ENCODE results near the gene CAT.

CAT gene

GRCh38 chr11:34425867-34426266, 12.9 kb upstream of the CAT start:
- DNase-seq = no peak

DNA sequence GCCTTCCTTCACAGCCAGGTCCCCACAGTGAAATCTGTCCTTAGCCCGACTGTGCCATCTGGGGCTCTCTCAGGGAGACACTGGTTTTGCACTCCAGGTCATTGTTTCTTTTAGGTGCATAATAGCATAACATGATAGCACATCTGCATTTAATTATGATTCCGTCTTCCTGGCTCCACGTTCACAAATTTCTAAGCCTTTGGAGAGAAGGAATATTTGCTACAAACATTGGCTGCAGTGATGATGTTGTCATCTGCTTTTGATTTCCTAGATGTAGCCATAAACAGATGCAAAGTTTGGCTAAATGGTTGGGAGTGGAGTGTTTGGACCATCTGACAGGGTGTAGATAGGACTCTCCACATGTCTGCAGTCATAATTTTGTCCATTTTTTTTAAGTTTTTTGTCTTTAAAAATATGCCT, 12.0 kb upstream of the CAT start:
- no peak for DNase-seq

- no peak for DNase-seq
Measured at GRCh38 chr11:34427186-34427805, 11.4 kb upstream of the CAT start.

DNA sequence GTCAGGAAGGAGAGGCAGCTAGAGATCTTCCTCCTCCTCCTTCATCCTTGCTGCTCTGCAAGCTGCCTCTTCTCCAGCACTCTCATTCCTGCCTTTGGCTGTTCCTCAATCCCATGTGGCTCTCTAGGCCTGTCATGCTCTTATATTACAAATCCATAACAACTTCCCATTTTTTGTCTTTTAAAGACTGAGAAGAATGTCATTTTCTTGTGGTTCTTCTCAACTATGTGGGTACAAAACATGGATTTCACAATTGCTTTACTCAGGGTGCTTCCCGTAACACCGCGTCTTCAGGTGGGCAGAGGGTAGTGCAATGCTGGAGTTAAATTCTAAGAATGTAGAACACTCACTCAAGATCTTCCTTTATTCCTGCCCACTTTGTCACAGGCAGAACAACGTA, 6.8 kb upstream of the CAT start:
- no peak for DNase-seq

DNA sequence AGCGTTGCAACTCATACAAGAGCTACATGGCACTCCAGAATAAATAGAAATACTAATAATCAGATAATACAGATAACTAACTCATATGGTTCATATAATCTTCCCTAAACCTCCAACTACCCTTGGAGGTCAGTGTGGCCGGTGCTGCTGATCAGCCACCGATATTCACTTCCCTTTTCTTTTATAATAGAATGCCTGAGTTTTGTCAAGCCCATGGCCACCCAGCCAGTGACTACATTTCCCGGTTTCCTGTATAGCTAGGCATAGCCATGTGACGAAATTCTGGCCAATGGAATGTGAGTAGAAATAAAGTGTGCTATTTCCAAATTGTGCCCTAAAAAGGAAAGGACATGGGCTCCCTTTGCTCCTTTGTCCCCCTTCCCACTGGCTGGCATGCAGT, 5.9 kb upstream of the CAT start:
- no peak for DNase-seq

DNA sequence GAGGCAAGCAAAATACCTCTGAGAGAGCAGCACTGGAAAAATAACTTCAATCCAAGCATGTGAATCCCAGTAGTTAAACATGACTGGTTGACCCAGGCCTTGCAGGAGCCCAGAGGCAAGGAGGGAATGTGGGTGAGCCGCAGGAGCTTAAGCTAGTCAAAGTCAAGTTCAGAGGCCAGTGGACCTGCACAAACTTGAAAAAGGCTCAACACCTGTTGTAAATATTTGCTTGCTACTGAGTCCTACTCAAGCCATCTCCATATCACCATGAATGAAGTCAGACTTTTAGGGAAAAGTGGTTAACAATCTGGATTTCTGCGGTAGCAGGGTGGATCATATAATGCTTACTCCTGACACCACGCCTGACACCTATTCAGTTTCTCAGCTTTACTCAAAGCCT, 4.8 kb upstream of the CAT start:
- no peak for DNase-seq

DNA sequence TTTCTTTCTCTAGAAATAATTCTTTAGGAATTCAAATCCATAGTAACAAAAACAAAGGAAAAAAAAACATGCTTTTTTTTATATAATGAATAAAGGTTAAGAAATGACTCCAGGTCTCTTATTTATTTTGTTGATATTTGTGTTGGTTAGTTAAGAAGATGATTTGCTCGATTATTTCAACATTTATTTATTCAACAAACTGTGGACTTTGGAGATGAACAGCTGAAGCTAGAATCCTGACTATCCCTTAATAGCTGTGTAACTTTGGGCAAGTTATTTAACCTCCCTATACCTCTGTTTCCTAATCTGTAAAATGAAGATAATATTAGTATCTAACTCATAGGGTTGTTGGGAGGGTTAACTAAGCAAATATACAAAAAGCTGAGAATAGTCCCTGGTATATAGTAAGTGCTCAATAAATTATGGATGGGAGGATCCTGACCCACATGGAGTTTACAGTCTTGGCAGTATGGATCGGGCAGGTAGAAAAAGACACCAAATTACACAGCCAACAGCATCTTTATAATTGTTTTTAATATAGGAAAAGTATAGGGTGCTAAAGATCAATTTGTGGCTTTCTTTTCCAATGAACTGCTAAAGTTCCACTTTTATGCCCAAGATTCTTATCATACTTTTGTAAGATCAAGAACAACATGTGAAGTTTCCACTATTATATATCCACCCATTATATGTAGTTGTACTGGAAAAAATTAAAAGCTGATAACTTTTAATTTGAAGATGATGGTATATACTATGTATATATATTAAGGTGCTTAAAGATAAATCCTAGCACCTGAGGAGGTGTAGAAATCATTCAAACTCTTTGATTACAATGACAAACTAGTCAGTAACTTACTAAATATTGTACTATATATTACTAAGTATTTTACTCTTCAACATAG, 1.3 kb upstream of the CAT start:
- DNase-seq = no peak

DNA sequence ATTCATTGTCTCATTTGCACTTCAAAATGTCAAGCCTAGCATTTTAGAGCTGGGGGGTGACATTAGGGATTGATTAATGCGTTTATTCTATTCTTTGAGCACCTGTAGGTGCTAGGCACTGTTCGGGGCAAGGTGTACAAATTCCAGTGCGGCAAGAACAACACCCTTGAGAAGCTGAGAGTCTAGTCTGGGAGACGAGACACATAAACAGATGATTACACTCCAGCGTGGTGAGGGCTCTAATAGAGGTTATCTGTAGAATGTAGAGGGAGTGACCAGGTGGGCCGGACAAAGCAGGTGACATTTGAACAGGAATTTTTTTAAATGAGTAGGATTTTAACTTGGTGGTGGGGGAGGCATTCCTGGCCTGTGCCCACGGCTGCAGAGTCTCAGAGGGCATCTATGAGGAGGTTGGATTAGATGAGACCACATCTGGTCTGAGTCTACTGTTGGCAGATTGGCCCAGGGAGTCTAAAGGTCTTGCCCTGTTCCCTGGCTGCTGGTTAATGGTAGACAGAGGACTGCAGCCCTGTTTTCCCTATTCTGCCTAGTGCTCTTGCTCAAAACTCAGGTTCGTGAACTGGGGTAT, 970 bp downstream of the CAT start:
- no peak for DNase-seq

- DNase-seq = no peak
Measured at GRCh38 chr11:34441814-34442213, 3.1 kb downstream of the CAT start.

DNA sequence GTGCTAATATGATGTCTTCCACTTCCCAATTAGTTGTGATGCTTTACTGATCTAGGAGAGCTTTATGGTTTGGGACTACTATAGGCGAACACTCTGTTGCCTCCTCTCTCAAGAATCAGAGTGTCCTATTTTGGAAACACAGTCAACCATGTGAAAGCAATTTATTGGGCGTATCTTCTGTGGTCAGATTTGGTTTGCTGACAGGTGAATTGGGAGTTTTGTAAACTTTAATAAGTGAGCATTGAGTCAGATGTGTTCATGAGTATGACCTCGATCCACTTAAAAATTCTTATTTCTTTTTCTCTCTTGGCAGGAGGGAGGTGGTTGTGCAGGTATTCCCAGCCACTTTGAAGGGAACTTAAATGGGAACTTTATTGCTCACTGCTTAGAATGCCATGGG, 4.4 kb downstream of the CAT start:
- no peak for DNase-seq

- no peak for DNase-seq
Measured at GRCh38 chr11:34444428-34444827, 5.7 kb downstream of the CAT start.

DNA sequence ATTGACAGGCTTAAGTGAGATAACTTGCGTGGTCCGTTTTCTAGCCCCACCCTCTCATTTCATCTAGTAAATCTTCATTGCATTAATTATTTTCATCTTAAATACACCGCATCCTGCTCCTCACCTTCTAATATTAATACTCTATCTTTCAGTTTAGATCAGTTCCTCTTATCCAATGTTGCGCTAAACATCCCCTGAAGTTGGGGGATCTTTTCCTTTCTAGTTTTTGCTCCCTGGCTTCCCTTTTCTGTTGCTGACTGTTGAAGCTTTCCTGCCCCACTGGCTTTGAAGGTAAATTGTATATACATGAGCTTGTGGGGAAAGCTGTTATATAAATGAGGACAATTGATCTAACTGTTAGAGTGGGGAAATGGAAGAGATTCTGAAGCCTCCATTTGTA, 7.2 kb downstream of the CAT start:
- DNase-seq = no peak

- no peak for DNase-seq
Measured at GRCh38 chr11:34446386-34446785, 7.7 kb downstream of the CAT start.

DNA sequence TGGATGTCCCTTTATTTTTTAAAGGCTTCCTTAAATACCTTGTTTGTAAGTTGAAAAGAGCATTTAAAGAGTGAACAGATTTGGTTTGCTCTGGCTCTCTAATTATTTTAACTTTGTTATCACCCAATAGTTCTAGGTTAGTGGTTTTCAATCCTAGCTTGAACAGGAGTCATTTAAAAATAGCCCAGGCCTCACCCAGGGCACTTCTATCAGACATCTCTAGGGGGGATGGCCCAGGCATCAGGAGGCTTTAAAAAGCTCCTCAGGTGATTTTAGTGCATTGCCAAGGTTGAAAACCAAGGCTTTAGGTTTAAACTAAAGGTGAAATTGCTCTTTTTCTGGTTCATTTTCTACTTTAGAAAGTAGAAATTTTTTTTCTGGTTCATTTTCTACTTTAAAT, 8.3 kb downstream of the CAT start:
- no peak for DNase-seq

DNA sequence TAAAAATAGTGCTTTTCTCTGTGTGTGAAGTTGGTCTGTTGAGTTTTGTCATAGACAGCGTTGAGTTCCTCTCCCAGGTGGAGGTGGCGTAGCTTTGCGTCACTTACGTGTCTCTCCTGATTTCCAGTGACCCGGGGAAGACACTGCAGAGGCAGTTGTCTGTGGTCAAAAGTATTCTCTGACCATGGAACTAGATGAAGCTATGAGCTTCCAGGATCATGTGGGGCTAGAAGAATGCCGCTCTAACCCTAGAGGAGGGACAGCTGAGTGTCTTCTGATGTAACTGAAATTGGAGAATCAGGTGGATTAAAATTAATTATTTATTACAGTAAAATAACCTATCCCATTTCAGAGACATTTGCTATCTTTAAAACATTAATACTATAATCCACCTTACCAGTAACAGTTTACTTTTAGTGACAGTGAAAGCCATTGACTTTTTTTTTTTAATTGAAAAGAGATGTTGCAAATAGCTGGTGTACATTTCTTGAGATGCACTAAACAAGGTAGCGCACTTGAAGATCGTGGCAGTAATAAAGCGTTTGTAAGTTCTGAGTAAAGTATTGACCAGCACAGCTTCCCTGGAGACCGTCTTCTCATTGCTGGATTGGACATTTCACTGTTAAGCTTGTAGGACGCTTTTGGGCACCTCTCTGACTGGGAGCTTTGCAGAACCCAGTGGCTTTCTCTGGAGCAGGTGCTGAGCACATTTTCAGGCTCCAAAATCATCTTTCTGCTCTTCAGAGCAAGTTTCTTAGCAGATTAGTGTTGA, 9.7 kb downstream of the CAT start:
- DNase-seq = no peak

- DNase-seq = no peak
Measured at GRCh38 chr11:34449013-34449412, 10.3 kb downstream of the CAT start.

- DNase-seq = no peak
Measured at GRCh38 chr11:34451053-34451452, 12.3 kb downstream of the CAT start.

GRCh38 chr11:34454308-34455032, 15.7 kb downstream of the CAT start:
- no peak for DNase-seq

DNA sequence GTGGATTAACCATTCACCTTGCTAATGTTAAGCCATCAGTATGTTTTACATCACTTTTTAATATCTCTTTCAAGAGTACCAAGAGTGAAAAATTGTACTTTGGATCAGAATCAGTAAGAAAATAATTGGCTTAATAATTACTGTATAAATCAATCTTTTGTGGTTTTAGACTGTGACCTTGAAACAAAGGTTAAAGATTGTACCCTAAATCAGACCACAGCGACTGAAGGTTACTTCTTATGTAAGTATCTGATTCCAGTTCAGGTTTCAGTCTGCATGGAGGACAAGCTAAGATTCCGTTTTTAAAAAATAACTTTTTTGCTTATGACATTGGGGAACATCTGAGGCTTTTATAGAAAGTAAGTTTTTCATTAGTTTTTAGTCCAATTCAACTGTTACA, 18.9 kb downstream of the CAT start:
- no peak for DNase-seq

DNA sequence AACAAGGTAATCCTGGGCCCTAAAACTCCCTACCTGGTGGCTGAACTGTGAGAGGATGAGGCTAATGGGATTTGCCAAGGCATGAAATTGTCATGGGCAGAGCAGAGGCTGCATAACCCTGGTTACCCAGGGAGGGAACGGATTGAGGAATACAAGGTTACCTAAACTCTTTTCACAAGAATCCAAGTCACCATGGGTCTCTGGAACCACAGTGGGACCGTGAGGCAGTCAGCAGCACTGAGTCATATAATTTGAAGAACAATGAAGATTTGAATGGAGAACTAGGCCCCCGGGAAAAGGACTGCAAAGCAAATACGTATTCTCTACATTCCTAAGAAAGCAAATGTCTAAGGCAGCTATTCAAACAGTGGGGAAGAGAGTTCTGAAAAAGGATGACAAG, 19.8 kb downstream of the CAT start:
- DNase-seq = no peak

DNA sequence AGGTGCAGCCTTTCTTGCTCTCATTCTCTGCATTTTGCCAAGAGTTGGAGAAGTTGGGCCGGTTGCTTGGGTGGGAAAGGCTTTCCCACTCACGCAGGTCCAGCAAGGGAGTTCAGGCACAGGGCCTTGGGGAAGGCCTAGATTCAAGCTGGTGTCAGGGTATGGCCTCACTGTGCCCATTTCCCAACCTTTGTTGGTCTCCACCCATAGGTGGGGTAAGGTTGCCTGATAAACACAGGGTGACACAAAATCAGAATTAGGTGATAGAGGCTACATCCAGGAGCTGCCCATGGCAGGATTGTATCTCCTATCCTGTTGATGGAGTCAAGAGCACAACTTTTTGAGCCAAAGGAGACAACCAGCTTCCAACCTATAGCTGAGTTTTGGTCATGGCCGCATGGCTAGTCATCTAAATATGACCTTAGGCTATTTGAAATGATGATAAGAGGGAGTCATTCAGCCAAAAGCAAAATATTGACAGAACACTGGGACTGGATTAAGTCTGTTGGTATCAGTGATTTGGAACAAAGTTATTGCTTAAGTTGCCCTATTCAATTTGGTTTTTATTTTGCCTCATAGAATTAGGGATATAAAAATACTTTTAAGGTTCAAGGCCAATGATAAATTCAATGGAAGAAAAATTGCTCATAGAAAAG, 20.9 kb downstream of the CAT start:
- no peak for DNase-seq

GRCh38 chr11:34460278-34460677, 21.5 kb downstream of the CAT start:
- DNase-seq = no peak
